ENCODE results near the gene PTAFR.

The PTAFR gene

DNA sequence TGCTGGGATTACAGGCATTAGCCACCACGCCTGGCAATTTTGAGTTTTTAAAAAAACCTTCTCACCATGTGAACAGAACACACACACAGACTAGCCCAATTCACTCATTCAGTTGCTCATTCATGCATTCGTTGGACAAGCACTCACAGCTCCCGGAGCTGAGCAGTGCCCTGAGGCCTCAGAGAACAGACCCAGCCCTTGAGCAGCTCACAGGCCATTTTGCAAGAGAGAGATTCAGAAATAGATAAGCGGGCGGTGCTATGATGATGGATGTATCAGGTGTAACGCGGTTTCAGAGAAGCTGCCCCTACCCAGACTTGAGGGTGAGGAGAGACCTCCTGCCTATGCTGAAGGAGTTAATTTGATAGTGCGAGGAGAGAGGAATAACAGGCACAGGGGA is 18.6 kb downstream of the PTAFR start:
- H3K79me2 ChIP-seq (ENCODE audit: insufficient read depth, low read length): no peaks in the 10 kb centered on the region

DNA sequence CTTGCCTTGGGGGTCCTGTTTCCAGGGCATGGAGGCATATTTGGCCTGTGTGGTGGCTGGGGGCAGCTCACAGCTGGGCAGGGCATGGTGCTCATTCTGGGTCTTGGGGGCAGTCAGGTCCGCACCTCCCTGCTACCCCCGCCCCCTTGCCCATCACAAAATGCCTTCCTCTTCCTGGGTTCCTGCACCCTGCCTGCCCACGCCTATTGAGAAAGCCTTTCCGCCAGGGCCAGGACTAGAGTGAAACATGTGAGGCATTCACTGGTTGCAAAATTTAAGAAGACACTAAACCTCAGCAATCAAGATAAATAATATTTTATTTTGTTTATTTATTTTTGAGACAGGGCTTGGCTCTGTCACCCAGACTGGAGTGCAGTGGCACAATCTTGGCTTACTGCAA is 19.7 kb downstream of the PTAFR start:
- no peak overlapping the region for H2AFZ ChIP-seq (ENCODE audit: low read depth, low read length)
- H3K4me1 ChIP-seq (ENCODE audit: insufficient read depth, low read length): no peaks in the 10 kb centered on the region
- H3K9ac ChIP-seq (ENCODE audit: low read depth, low read length): no peak overlapping the region
- H3K9me3 ChIP-seq (ENCODE audit: insufficient read depth, low read length, severe bottlenecking): no peaks in the 10 kb centered on the region
- no peaks in the 10 kb centered on the region for H3K27me3 ChIP-seq (ENCODE audit: insufficient read depth, low read length, poor library complexity)
- TF ChIP-seq, protein P1, sequence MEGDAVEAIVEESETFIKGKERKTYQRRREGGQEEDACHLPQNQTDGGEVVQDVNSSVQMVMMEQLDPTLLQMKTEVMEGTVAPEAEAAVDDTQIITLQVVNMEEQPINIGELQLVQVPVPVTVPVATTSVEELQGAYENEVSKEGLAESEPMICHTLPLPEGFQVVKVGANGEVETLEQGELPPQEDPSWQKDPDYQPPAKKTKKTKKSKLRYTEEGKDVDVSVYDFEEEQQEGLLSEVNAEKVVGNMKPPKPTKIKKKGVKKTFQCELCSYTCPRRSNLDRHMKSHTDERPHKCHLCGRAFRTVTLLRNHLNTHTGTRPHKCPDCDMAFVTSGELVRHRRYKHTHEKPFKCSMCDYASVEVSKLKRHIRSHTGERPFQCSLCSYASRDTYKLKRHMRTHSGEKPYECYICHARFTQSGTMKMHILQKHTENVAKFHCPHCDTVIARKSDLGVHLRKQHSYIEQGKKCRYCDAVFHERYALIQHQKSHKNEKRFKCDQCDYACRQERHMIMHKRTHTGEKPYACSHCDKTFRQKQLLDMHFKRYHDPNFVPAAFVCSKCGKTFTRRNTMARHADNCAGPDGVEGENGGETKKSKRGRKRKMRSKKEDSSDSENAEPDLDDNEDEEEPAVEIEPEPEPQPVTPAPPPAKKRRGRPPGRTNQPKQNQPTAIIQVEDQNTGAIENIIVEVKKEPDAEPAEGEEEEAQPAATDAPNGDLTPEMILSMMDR (IDR thresholded peaks at IDR 0.05; ENCODE audit: borderline replicate concordance, extremely low read depth, low read length, poor library complexity, severe bottlenecking): no peak
- TF ChIP-seq EZH2 (IDR thresholded peaks at IDR 0.05; ENCODE audit: borderline replicate concordance, low read depth, low read length, severe bottlenecking): no peak
- H4K20me1 ChIP-seq (ENCODE audit: insufficient read depth, low read length): no peaks in the 10 kb centered on the region
- H3K36me3 ChIP-seq (ENCODE audit: insufficient read depth, low read length): no peaks in the 10 kb centered on the region
- H3K27ac ChIP-seq (ENCODE audit: low read length): no peak overlapping the region
- DNase-seq (no peak), ATAC-seq (ENCODE audit: insufficient read depth, low read depth) (no peak)
- no peak overlapping the region for H3K4me3 ChIP-seq (ENCODE audit: low read depth in 1 of 2, low read length in 2 of 2)
- no peak overlapping the region for H3K4me2 ChIP-seq (ENCODE audit: insufficient read depth, low read length)
- no peaks in the 10 kb centered on the region for H3K79me2 ChIP-seq (ENCODE audit: insufficient read depth, low read length)

More for the DNA sequence above, 18.6 kb downstream of the PTAFR start:
- DNase-seq (no peak), ATAC-seq (ENCODE audit: insufficient read depth, low read depth) (no peak)
- no peaks in the 10 kb centered on the region for H4K20me1 ChIP-seq (ENCODE audit: insufficient read depth, low read length)
- TF ChIP-seq EZH2 (IDR thresholded peaks at IDR 0.05; ENCODE audit: borderline replicate concordance, low read depth, low read length, severe bottlenecking): no peak
- TF ChIP-seq, protein P1 (IDR thresholded peaks at IDR 0.05; ENCODE audit: borderline replicate concordance, extremely low read depth, low read length, poor library complexity, severe bottlenecking): no peak
- no peak overlapping the region for H3K27ac ChIP-seq (ENCODE audit: low read length)
- H3K9ac ChIP-seq (ENCODE audit: low read depth, low read length): no peak overlapping the region
- H3K4me1 ChIP-seq (ENCODE audit: insufficient read depth, low read length): no peaks in the 10 kb centered on the region
- no peaks in the 10 kb centered on the region for H3K36me3 ChIP-seq (ENCODE audit: insufficient read depth, low read length)
- no peaks in the 10 kb centered on the region for H3K9me3 ChIP-seq (ENCODE audit: insufficient read depth, low read length, severe bottlenecking)
- H3K27me3 ChIP-seq (ENCODE audit: insufficient read depth, low read length, poor library complexity): no peaks in the 10 kb centered on the region
- H3K4me3 ChIP-seq (ENCODE audit: low read depth in 1 of 2, low read length in 2 of 2): no peak overlapping the region
- no peak overlapping the region for H2AFZ ChIP-seq (ENCODE audit: low read depth, low read length)
- H3K4me2 ChIP-seq (ENCODE audit: insufficient read depth, low read length): no peak overlapping the region

DNA sequence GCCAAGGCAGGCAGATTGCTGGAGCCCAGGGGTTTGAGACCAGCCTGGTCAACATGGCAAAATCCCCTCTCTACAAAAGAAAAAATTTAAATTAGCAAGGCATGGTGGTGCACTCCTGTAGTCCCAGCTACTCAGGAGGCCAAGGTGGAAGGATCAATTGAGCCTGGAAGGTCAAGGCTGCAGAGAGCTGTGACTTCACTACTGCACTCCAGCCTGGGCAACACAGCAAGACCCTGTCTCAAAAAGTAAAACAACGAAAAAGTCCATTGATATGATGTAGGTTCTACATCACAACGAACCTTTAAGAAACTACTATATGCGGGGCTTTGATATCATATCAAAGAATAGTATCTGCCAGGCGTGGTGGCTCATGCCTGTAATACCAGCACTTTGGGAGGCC is 20.9 kb downstream of the PTAFR start:
- H3K27me3 ChIP-seq (ENCODE audit: insufficient read depth, low read length, poor library complexity): no peaks in the 10 kb centered on the region
- no peaks in the 10 kb centered on the region for H3K4me1 ChIP-seq (ENCODE audit: insufficient read depth, low read length)
- no peaks in the 10 kb centered on the region for H4K20me1 ChIP-seq (ENCODE audit: insufficient read depth, low read length)
- H3K79me2 ChIP-seq (ENCODE audit: insufficient read depth, low read length): no peaks in the 10 kb centered on the region
- no peak overlapping the region for H3K27ac ChIP-seq (ENCODE audit: low read length)
- no peak overlapping the region for H3K4me2 ChIP-seq (ENCODE audit: insufficient read depth, low read length)
- TF ChIP-seq, protein P1 (IDR thresholded peaks at IDR 0.05; ENCODE audit: borderline replicate concordance, extremely low read depth, low read length, poor library complexity, severe bottlenecking): no peak
- no peak for TF ChIP-seq EZH2 (IDR thresholded peaks at IDR 0.05; ENCODE audit: borderline replicate concordance, low read depth, low read length, severe bottlenecking)
- H3K4me3 ChIP-seq (ENCODE audit: low read depth in 1 of 2, low read length in 2 of 2): no peak overlapping the region
- H3K9me3 ChIP-seq (ENCODE audit: insufficient read depth, low read length, severe bottlenecking): no peaks in the 10 kb centered on the region
- ATAC-seq (ENCODE audit: insufficient read depth, low read depth): no peak
- H2AFZ ChIP-seq (ENCODE audit: low read depth, low read length): no peak overlapping the region
- H3K9ac ChIP-seq (ENCODE audit: low read depth, low read length): no peak overlapping the region
- H3K36me3 ChIP-seq (ENCODE audit: insufficient read depth, low read length): no peaks in the 10 kb centered on the region
- no peak for DNase-seq

DNA sequence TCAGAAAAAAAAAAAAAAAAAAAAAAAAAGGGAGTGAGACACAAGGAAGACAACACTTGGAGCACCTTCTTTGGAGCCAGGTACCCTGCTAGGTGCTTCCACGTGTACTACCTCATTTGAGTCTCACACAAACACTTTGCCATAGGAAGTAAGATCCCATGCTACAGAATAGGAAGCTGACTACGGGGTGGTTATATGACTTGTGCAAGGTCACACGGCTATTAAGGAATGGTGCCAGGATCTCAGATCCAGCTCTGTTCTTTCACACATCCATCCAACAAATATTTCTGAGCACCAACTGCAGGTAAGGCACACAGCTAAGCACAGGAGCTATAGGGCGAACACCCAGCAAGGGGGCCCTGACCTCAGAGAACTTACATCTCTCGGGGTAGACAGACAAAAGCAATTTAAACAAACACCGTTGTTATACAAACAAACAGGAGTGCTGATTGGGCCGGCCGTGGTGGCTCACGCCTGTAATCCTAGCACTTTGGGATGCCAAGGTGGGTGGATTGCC is 22.4 kb downstream of the PTAFR start:
- Histone ChIP-seq H3K4me2 (ENCODE audit: insufficient read depth, low read length) (no peak overlapping the region), H3K36me3 (ENCODE audit: insufficient read depth, low read length) (no peaks in the 10 kb centered on the region), H2AFZ (ENCODE audit: low read depth, low read length) (no peak overlapping the region), H3K9me3 (ENCODE audit: insufficient read depth, low read length, severe bottlenecking) (no peaks in the 10 kb centered on the region), H3K9ac (ENCODE audit: low read depth, low read length) (no peak overlapping the region), H3K79me2 (ENCODE audit: insufficient read depth, low read length) (no peaks in the 10 kb centered on the region), H3K27me3 (ENCODE audit: insufficient read depth, low read length, poor library complexity) (no peaks in the 10 kb centered on the region), H3K4me3 (ENCODE audit: low read depth in 1 of 2, low read length in 2 of 2) (no peak overlapping the region), H3K4me1 (ENCODE audit: insufficient read depth, low read length) (no peaks in the 10 kb centered on the region), H3K27ac (ENCODE audit: low read length) (no peak overlapping the region), H4K20me1 (ENCODE audit: insufficient read depth, low read length) (no peaks in the 10 kb centered on the region)
- TF ChIP-seq EZH2 (IDR thresholded peaks at IDR 0.05; ENCODE audit: borderline replicate concordance, low read depth, low read length, severe bottlenecking): no peak
- TF ChIP-seq, protein P1 (IDR thresholded peaks at IDR 0.05; ENCODE audit: borderline replicate concordance, extremely low read depth, low read length, poor library complexity, severe bottlenecking): no peak
- DNase-seq (no peak), ATAC-seq (ENCODE audit: insufficient read depth, low read depth) (no peak)

All from DND-41 (cell line).